GM19324 (cell line): ENCODE measurements around the gene FLT1.

Experiments used
- ATAC-seq: cut with Tn5 transposase; IDR thresholded peaks from one replicate; pipeline ENCODE4 v1.9.1; 2021; ENCODE audit warnings: mild to moderate bottlenecking, moderate library complexity; ENCODE audit not compliant: unreplicated experiment, low FRiP score

FLT1 gene

GRCh38 chr13:28528388-28528787 is 33.5 kb upstream of the FLT1 start:
- no peak for ATAC-seq

- ATAC-seq, result no peak
These were observed 32.7 kb upstream of the FLT1 start for GRCh38 chr13:28527629-28528028.

- ATAC-seq, result no peak
These were observed 31.9 kb upstream of the FLT1 start for GRCh38 chr13:28526876-28527275.

- ATAC-seq, result no peak
These were observed 27.9 kb upstream of the FLT1 start for GRCh38 chr13:28522871-28523270.

GRCh38 chr13:28513745-28514144 is 18.8 kb upstream of the FLT1 start:
- no peak for ATAC-seq

GRCh38 chr13:28510542-28510941 is 15.6 kb upstream of the FLT1 start:
- no peak for ATAC-seq

GRCh38 chr13:28510066-28510465 is 15.1 kb upstream of the FLT1 start:
- no peak for ATAC-seq

GRCh38 chr13:28505543-28506135 is 10.7 kb upstream of the FLT1 start:
- ATAC-seq, result no peak

- no peak for ATAC-seq
These were observed 8.4 kb upstream of the FLT1 start for GRCh38 chr13:28503182-28503967.

GRCh38 chr13:28501547-28501946 is 6.6 kb upstream of the FLT1 start:
- no peak for ATAC-seq

- ATAC-seq, result no peak
These were observed 4.7 kb upstream of the FLT1 start for GRCh38 chr13:28499609-28500008.

- ATAC-seq, result no peak
These were observed 3.7 kb upstream of the FLT1 start for GRCh38 chr13:28498481-28499115.

- ATAC-seq, result no peak
These were observed 2.4 kb upstream of the FLT1 start for GRCh38 chr13:28497143-28497876.

GRCh38 chr13:28496188-28496564 is 1.2 kb upstream of the FLT1 start:
- no peak for ATAC-seq

- ATAC-seq, result no peak
These were observed 735 bp upstream of the FLT1 start for GRCh38 chr13:28495538-28496187.

- ATAC-seq, result no peak
These were observed 487 bp downstream of the FLT1 start for GRCh38 chr13:28494504-28494777.

- ATAC-seq, result no peak
These were observed 1.0 kb downstream of the FLT1 start for GRCh38 chr13:28493740-28494503.

GRCh38 chr13:28492569-28493367 is 2.2 kb downstream of the FLT1 start:
- no peak for ATAC-seq

GRCh38 chr13:28490061-28490460 is 4.9 kb downstream of the FLT1 start:
- ATAC-seq, result no peak
